ENCODE results near the gene MAT2B.

MAT2B gene

GRCh38 chr5:163505368-163506094 is at the start of gene MAT2B:
Gene MAT2B (plus strand): TSS chr5:163505619. CDS start chr5:163505687, 68 bp downstream.
- peak; percentile 75 for DNase-seq

DNA sequence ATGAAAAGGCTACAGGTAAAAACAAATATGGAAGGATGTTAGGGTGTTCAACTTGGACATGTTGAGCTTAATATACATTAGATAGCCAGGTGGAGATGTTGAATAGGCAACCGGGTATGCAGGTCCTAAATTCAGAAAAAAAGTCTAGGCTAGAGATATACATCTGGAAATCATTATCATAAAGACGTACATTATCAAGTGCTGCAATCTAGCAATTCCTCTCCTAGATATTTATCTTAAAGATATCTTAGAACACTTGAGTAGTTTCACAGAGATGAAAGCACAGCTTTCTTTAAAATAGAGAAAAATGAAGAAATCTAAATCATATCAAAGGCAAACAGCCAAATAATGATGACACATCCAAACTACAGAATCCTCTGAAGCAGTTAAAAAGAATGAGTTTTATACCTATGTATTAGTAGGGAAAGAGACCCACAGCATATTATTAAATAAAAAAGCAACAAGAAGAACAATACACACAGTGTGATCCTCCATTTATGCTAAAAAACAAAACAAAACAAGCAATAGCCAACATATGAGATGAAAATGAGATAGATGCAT is 49.3 kb upstream of the MAT2B start:
- no peak for DNase-seq

GRCh38 chr5:163456840-163457239 is 48.6 kb upstream of the MAT2B start:
- DNase-seq = no peak

DNA sequence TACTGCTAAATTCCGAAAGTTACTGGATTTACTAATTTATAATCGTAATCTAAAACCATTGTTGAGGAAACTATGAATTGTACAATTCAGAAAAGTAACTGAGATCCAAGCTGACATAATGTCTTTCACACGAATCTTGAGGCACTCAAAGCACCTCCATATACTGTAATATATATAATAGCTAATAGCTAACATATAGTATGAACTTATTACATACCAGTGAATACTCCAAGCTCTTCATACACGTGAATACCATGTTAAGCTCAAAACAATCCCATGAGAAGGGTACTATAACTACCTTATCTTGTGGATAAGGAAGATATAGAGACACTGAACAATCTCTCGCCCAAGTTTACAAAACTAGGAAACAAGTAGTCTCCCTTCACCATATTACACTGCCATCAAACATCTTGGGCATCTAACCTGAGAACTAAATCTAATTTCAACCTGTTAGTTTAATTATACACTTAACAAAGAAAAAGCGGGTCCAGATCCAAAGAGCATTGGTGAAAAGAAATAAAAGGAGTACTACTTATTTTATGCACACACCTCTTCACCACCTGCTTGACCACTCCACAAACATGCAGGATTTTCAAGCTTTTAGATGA is 46.5 kb upstream of the MAT2B start:
- no peak for DNase-seq

DNA sequence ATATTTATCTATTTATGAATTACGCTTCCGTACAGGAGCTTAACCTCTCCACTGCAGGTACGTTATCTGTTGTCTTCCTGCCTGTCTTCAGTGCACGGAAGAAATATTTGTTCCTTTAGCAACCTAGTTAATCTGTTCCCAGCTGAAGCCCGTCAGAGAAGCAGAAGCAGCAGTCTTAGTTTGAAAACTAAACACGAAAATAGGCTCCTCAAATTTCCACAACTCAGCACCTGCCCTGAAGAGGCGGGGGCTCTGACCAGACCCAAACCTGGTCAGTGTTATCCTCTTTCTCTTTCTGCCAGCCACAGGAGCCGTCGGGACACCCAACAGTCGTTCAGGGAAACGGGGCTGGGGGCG is 46.0 kb upstream of the MAT2B start:
- DNase-seq = peak; percentile 32

DNA sequence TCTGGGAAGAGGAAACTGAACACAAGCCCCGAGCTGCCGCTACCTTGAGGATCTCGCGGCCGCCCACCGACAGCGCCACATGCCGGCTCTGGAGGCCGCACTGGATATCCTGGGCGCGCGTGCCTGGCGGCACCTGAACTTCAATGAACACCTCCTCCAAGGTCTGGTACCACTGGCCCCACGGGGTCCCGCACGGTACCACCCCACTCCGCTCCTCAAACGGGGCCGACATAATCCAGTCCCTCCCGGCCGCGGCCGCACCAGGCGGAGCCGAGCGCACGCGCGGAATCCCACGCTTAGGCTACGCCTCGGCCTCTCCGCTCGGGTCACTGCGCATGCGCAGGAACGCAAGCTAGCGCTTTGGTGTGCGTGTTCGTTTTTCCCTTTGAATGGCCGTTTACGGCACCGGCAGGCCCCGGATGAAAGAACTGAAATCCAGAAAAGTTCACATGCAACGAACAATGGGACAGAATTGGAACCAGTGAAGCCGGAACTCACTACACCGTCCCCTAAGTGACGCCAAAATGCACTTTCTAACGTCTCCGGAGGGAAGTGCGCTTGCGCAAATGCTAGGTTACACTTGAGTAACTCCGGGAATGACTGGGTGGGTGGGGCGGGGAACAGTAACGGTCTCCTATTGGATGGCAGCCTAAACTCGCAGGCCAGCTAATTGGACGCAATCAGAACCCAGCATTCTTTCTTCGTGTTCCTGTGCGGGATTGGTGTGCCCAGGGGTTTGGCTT is 45.4 kb upstream of the MAT2B start, which contains the start of gene NUDCD2:
TSS of gene NUDCD2 (minus strand) at position 284 of the 743 bp plus-strand sequence. CDS start at position 232, 52 bp downstream.
- DNase-seq = peak; percentile 92

- peak; percentile 32 for DNase-seq
Measured at GRCh38 chr5:163460562-163461171, 44.8 kb upstream of the MAT2B start, which contains the start of gene HMMR. Gene HMMR (plus strand): TSS chr5:163460632. CDS start chr5:163460693, 61 bp downstream.

DNA sequence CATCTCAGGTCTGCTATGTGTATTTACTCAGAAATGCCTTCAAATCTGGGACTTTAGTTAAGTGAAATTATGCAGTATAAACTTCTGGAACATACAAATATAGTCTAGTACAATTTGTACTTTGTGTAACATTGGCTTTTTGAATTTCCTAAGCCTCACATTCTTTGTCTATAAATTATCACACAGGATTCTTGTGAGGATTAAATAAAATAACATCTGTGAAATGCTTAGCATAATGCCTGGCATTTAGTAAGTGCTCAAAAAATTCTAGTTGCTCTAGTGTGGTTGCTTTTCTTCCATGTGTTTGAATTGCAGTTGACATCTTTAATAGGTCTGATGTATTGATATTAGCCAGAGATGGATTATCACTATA is 42.4 kb upstream of the MAT2B start:
- no peak for DNase-seq

DNA sequence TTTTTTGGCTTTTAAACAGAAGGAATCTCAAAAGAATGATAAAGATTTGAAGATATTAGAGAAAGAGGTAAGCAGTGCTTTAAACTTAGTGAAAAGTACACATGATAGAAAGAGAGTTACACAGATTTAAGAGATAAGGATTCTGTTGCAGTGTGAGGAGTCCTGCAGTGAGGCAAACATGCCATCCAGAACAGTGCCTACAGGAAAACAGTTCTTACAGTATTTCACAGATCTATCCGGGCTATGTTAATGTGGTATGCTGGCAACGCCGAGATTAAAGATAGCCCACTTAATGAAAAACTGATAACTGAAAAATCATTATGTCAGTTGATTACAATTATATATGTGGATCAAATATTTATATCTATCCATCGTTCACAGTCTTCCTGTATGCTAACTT is 37.7 kb upstream of the MAT2B start:
- no peak for DNase-seq

DNA sequence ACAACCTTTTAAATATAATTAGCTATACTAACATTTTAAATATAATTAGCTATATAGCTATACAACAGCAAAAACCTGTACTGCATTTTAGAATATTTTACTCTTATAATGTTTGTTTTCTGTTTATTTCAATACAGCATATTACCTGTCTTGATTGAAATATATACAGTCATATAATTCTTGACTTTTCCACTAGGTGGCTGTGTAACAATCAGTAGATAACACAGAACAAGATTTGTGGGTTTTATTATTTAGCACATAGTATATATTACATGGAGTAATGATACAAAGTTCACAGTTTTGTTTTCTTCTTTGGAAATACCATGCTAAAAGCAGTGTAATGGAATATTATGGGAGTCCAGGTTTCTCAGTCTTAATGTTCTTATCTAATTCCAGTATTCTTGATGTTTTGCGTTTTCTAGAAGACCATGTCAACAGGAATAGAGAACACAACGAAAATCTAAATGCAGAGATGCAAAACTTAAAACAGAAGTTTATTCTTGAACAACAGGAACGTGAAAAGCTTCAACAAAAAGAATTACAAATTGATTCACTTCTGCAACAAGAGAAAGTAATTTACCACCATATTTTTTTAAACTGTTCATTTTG is 31.7 kb upstream of the MAT2B start:
- no peak for DNase-seq

DNA sequence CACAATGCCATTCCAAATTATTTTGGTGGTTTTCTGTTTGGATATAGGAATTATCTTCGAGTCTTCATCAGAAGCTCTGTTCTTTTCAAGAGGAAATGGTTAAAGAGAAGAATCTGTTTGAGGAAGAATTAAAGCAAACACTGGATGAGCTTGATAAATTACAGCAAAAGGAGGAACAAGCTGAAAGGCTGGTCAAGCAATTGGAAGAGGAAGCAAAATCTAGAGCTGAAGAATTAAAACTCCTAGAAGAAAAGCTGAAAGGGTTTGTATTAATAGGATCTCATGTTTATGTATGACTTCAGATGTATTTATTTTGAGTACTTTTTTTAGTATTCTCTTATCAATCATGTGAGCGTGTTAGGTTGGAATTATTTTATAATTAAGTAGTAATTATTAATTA is 30.0 kb upstream of the MAT2B start:
- no peak for DNase-seq

GRCh38 chr5:163478126-163478981 is 27.1 kb upstream of the MAT2B start:
- no peak for DNase-seq

- no peak for DNase-seq
Measured at GRCh38 chr5:163478982-163479271, 26.5 kb upstream of the MAT2B start.

DNA sequence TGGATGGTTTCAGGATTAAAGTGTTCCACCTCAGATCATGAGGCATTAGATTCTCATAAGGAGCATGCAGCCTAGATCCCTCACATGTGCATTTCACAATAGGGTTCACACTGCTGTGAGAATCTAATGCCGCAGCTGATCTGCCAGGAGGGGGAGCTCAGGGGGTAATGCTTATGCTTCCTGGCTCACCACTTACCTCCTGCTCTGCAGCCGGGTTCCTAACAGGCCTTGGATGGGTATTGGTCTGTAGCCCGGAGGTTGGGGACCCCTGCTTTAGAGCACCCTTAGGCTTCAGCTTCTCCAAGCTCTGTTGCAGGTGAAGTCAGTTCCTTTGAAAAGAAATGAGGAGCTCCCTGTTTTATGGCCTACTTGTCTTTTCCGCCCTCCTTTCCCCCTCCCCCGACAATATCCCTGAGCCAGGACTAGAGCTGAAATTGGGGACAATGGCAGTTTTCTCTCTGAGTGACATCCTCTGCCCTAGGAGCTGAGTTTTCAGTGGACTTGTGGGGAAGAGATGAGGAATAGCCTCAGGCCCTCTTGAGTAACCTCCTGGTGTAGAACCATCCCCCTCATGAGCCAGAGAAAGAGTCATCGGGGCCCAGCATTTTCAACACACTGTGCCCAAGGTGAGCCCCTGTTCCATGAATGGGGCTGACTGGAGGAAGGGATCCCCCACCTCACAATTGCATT is 16.2 kb upstream of the MAT2B start:
- DNase-seq = no peak

DNA sequence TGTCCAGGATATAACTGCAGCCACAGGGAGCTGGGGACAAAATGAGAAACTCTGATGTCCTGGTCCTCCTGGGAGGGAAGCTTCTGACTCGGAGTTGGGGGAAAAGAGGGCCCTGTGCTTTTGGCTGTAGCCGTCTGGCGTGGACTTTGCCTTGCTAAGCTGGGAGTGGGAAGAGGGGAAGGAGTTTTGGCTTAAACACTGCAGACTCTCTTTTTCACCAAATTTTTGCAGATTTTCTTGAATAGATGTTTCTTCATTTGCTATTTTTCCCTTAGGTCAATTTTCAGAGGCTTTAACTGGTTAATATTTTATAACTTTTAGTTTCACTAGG is 15.7 kb upstream of the MAT2B start:
- DNase-seq = no peak

DNA sequence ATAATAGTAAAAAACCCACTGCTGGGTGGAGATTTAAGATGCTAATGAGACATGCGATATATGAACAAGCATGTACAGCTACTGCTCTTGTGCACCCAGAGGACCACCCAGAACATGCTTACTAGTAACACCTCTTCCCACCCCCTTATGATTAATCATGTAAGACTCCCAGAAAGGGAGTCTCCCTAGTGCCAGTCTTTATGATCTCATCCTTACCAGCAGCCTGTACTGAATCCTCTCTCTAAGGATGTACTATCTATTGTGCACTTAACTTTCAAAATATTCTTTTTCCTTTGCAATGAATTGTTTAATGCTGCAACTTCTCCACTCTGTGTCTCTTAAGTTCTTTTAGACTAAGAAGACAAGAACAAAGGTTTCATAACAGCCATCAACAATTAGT is 9.1 kb upstream of the MAT2B start:
- no peak for DNase-seq

DNA sequence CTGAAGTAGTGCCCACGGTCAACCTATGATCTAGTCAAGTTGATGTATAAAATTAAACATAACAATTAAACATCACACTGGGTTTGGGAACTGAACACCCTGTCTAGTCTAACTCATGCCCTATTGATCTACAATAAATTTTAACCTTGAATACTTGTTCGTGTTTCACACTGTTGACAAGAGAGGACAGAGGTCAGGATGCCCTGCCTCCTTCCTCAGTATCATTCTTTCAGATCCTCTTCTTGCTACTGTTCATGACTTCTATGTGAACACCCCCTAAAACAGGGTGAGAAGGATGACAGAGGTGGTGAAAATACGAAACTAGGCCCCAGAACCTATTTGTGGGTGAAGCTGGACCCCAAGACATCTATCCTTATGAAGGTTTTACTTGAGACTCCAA is 8.1 kb upstream of the MAT2B start:
- no peak for DNase-seq

DNA sequence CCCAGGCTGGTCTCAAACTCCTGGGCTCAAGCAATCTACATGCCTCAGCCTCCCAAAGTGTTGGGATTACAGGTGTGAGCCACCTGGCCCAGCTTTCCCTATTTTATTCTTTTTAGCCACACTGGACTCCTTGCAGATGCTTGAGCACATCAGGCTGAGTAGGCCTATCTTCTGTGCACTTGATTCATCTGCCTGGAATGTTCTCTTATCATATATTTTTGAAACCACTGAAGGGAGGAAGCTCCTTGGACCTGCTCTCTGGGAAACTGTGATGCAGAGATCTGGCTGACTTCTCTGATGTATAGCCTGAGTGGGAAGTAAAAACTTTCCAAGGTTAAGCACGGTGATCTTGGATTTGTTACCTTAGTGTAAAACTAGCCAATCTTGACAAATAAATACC is 6.5 kb upstream of the MAT2B start:
- no peak for DNase-seq

DNA sequence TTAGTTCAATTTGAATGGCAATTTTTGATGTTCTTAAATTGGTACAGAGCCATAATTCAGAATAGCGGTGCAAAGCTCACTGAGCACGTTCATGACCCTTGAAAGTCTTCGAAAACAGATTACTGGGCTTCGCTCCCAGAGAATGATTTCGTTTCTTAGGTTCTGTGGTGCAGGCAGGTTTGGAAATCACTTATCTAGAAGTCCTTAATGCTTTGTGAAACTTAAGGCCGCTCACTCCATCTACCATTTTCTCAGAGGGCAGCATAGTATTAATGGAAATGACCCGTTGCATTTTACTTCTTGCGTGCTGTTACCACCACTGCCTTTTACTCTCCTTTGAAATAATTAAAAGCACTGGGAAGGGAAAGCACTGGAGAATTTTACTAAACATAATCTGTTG is 2.9 kb upstream of the MAT2B start:
- DNase-seq = no peak

- DNase-seq = no peak
Measured at GRCh38 chr5:163503106-163504078, 2.0 kb upstream of the MAT2B start.
